NCI-H2196 (cell line): Measurements from ENCODE around the gene FMNL2.

Source experiments
- DNase-seq: peaks from one replicate; lab custom pipeline; 2025; ENCODE audit not compliant: unreplicated experiment; lab: John Stamatoyannopoulos, UW

FMNL2 gene

GRCh38 chr2:152444448-152444847, 109.5 kb downstream of the FMNL2 start:
- DNase-seq = no peak

- DNase-seq = no peak
Measured at GRCh38 chr2:152445375-152445774, 110.4 kb downstream of the FMNL2 start.

GRCh38 chr2:152445791-152446201, 110.8 kb downstream of the FMNL2 start:
- no peak for DNase-seq

- DNase-seq = no peak
Measured at GRCh38 chr2:152446213-152446612, 111.2 kb downstream of the FMNL2 start.

GRCh38 chr2:152447897-152448296, 112.9 kb downstream of the FMNL2 start:
- DNase-seq = no peak

GRCh38 chr2:152448606-152449005, 113.6 kb downstream of the FMNL2 start:
- DNase-seq = no peak

GRCh38 chr2:152449578-152449977, 114.6 kb downstream of the FMNL2 start:
- DNase-seq = no peak

- no peak for DNase-seq
Measured at GRCh38 chr2:152450176-152450575, 115.2 kb downstream of the FMNL2 start.

GRCh38 chr2:152452256-152452973, 117.4 kb downstream of the FMNL2 start:
- DNase-seq = no peak

- DNase-seq = no peak
Measured at GRCh38 chr2:152453129-152453911, 118.3 kb downstream of the FMNL2 start.

GRCh38 chr2:152454371-152454770, 119.4 kb downstream of the FMNL2 start:
- no peak for DNase-seq

- no peak for DNase-seq
Measured at GRCh38 chr2:152454960-152455359, 120.0 kb downstream of the FMNL2 start.

GRCh38 chr2:152455738-152456137, 120.8 kb downstream of the FMNL2 start:
- no peak for DNase-seq

- DNase-seq = no peak
Measured at GRCh38 chr2:152456262-152456661, 121.3 kb downstream of the FMNL2 start.

- no peak for DNase-seq
Measured at GRCh38 chr2:152458441-152458940, 123.5 kb downstream of the FMNL2 start.

GRCh38 chr2:152459091-152459490, 124.1 kb downstream of the FMNL2 start:
- no peak for DNase-seq

GRCh38 chr2:152460567-152460966, 125.6 kb downstream of the FMNL2 start:
- no peak for DNase-seq

GRCh38 chr2:152462120-152462519, 127.1 kb downstream of the FMNL2 start:
- DNase-seq = no peak

GRCh38 chr2:152462779-152463178, 127.8 kb downstream of the FMNL2 start:
- DNase-seq = no peak

GRCh38 chr2:152464851-152465470, 130.0 kb downstream of the FMNL2 start:
- DNase-seq = no peak

- DNase-seq = no peak
Measured at GRCh38 chr2:152465541-152465940, 130.6 kb downstream of the FMNL2 start.

GRCh38 chr2:152466041-152466440, 131.1 kb downstream of the FMNL2 start:
- no peak for DNase-seq
